OCI-LY3 (cell line): ENCODE data around the gene ASTL.

ENCODE experiments used
- H2AFZ ChIP-seq: fragments of 200-600, 300-600 bp; shearing (Covaris generic); 2 replicates; pipeline ENCODE4 v1.6.0; 2014; ENCODE audit warnings: antibody characterized with exemption, low read depth, low read length
- H3K27ac ChIP-seq: fragments of 200-600, 300-600 bp; sonication (generic); 2 replicates; pipeline ENCODE4 v1.5.1; 2014; ENCODE audit warnings: mild to moderate bottlenecking, low read length, moderate library complexity, mixed read lengths
- H3K27me3 ChIP-seq: fragments of 200-600, 300-600 bp; sonication (generic); 2 replicates; pipeline ENCODE4 v1.6.1; 2014; ENCODE audit warnings: low read depth, low read length, mixed read lengths
- H3K36me3 ChIP-seq: fragments of 200-600, 300-600 bp; sonication (generic); replicated peaks from 2 replicates; pipeline ENCODE3; 2014; ENCODE audit warnings: low read depth, low read length, mixed read lengths
- H3K4me1 ChIP-seq: fragments of 300-600, 200-600 bp; sonication (generic); 2 replicates; pipeline ENCODE4 v1.6.1; 2014; ENCODE audit warnings: low read length, mixed read lengths
- H3K4me2 ChIP-seq: fragments of 200-600, 300-600 bp; sonication (generic); 2 replicates; pipeline ENCODE4 v1.6.1; 2014; ENCODE audit warnings: low read length, mixed read lengths
- H3K4me3 ChIP-seq: fragments of 300-600, 200-600 bp; sonication (generic); 2 replicates; pipeline ENCODE4 v1.5.1; 2014; ENCODE audit warnings: antibody characterized with exemption, mild to moderate bottlenecking, low read length, moderate library complexity
- H3K79me2 ChIP-seq: fragments of 300-600, 200-600 bp; shearing (Covaris generic); 2 replicates; pipeline ENCODE4 v1.6.1; 2014; ENCODE audit warnings: mild to moderate bottlenecking, low read length, mixed read lengths
- H3K9ac ChIP-seq: fragments of 300-600, 200-600 bp; shearing (Covaris generic); 2 replicates; pipeline ENCODE4 v1.6.0; 2014; ENCODE audit warnings: mild to moderate bottlenecking, low read length, moderate library complexity
- H3K9me3 ChIP-seq: fragments of 200-600, 300-600 bp; shearing (Covaris generic); 2 replicates; pipeline ENCODE4 v1.6.1; 2014; ENCODE audit warnings: low read length, mixed read lengths; ENCODE audit not compliant: insufficient read depth
- H4K20me1 ChIP-seq: fragments of 200-600, 300-600 bp; sonication (generic); 2 replicates; pipeline ENCODE4 v1.6.1; 2016; ENCODE audit warnings: low read length, mixed read lengths; ENCODE audit not compliant: insufficient read depth
- CTCF ChIP-seq: fragments of 200-600, 300-600 bp; sonication (generic); IDR thresholded peaks from 2 replicates; pipeline ENCODE4 v1.5.1; 2014; ENCODE audit warnings: antibody characterized with exemption, low read length, low read depth
- EZH2phosphoT487 ChIP-seq: fragments of 200-600 bp; shearing (Covaris generic); IDR thresholded peaks from 2 replicates; pipeline ENCODE4 v1.6.1; 2018; ENCODE audit warnings: antibody characterized with exemption, mixed run types, low read depth

ASTL gene

DNA sequence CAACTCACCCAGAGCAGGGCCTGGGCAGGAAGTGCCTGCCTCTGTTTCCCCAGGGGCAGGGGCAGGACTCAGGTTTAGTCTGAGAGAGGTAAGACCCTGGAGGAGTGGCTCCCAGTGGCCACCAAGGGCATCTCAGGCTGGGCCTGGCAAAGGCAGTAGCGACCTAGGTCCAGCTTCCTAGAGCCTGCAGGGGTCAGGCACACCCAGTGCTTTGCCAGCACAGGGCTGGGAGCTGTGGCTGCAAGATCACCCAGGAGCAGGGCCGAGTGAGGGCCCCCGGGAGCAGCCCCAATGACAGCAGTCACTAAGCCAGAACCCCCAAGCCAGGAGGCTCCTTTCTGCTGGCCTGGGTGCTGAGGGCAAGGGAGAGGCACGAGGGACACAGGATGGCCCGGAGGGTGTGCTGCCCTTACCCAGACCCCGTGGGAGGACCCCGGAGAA lies 15.7 kb upstream of the ASTL start:
- no peaks in the 10 kb centered on the region for H3K36me3 ChIP-seq

GRCh38 chr2:96153291-96153713 lies 15.0 kb upstream of the ASTL start:
- no peaks in the 10 kb centered on the region for H3K36me3 ChIP-seq
- H4K20me1 ChIP-seq, result no peaks in the 10 kb centered on the region
- TF ChIP-seq EZH2phosphoT487 (no peak), CTCF (no peak)
- no peaks in the 10 kb centered on the region for H3K79me2 ChIP-seq
- no peak overlapping the region for H3K4me3 ChIP-seq
- no peak overlapping the region for H3K9ac ChIP-seq
- no peaks in the 10 kb centered on the region for H3K27me3 ChIP-seq
- H3K27ac ChIP-seq, result no peak overlapping the region
- no peaks in the 10 kb centered on the region for H3K9me3 ChIP-seq
- H3K4me1 ChIP-seq, result peaks cover 42% of the 10 kb centered on the region
- no peak overlapping the region for H3K4me2 ChIP-seq
- H2AFZ ChIP-seq, result no peak overlapping the region

More for the DNA sequence above, 15.7 kb upstream of the ASTL start:
- no peak overlapping the region for H3K27ac ChIP-seq
- H3K9me3 ChIP-seq, result no peaks in the 10 kb centered on the region
- no peaks in the 10 kb centered on the region for H3K79me2 ChIP-seq
- H3K4me1 ChIP-seq, result peaks cover 41% of the 10 kb centered on the region
- no peak overlapping the region for H3K9ac ChIP-seq
- TF ChIP-seq EZH2phosphoT487, result no peak
- no peak for TF ChIP-seq CTCF
- no peaks in the 10 kb centered on the region for H3K27me3 ChIP-seq
- H4K20me1 ChIP-seq, result no peaks in the 10 kb centered on the region
- no peak overlapping the region for H2AFZ ChIP-seq
- H3K4me2 ChIP-seq, result no peak overlapping the region
- no peak overlapping the region for H3K4me3 ChIP-seq

DNA sequence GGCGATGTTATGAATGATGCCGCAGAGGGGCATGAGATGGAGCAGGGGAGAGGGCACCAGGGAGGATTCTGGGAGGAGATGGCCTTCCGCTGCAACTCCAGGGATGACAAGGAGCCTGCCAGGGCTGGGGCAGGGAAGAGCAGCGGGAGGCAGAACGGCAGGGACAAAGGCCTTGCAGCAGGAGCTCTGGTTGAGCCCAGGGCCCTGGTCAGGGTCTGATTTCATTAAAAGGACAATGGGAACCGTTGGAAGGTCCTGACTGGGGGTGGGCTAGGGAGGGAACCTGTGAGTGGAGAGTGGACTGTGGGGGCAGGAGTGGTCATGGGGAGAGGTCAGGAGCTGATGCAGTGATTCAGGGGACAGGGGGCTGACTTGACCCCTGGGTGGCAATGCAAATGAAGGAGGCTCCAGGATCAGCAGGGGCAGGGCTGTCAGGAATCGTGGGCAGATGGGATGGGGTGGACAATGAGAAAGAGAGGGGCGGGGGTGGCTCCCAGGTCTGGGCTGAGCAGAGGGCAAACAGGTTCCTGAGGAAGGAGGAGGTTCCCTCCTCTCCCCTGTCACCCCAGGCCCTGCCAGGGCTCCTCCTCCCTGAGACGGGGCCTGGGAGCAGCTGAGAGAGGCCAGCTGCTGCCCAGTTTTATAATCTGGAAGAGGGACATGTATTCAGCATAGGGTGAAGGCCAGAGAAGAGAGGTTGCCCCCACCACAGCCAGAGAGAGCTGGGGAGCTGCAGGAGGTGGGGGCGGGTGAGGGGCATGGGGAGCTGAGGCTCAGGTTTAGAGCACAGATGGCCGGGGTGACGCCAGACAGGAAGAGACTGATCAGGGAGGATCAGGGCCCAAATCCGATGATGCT lies 14.2 kb upstream of the ASTL start:
- H3K36me3 ChIP-seq, result no peaks in the 10 kb centered on the region
- H2AFZ ChIP-seq, result no peak overlapping the region
- H3K4me3 ChIP-seq, result no peak overlapping the region
- no peak overlapping the region for H3K4me2 ChIP-seq
- no peak overlapping the region for H3K27ac ChIP-seq
- H3K9ac ChIP-seq, result no peak overlapping the region
- H3K27me3 ChIP-seq, result no peaks in the 10 kb centered on the region
- no peaks in the 10 kb centered on the region for H3K9me3 ChIP-seq
- TF ChIP-seq EZH2phosphoT487 (no peak), CTCF (no peak)
- H3K4me1 ChIP-seq, result peaks cover 42% of the 10 kb centered on the region
- no peaks in the 10 kb centered on the region for H3K79me2 ChIP-seq
- H4K20me1 ChIP-seq, result no peaks in the 10 kb centered on the region

DNA sequence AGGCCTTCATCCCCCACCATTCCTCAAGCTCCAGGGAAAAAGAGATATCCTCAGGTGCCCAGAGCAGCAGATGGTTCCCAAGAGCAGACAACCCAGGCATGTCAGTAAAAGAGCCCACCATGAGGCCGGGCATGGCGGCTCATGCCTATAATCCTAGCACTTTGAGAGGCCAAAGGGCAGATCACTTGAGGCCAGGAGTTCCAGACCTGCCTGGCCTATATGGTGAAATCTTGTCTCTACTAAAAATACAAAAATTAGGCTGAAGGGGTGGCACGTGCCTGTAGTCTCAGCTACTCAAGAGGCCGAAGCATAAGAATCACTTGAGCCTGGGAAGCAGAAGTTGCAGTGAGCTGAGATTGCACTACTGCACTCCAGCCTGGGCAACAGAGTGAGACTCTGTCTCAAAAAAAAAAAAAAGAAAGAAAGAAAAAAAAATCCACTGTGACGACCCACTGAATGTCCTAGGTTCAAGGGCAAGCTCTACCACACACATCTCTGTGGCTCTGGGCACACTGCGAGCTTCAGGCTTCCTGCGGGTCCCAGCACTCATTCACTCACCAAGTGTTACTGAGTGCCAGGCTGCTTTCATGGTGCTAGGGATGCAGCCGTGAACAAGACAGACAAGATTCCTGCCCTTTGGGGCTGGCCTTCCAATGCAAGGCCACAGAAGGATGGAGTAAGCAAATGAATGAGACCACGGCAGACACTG lies 13.4 kb upstream of the ASTL start:
- no peaks in the 10 kb centered on the region for H3K9me3 ChIP-seq
- no peaks in the 10 kb centered on the region for H3K27me3 ChIP-seq
- H3K4me3 ChIP-seq, result no peak overlapping the region
- no peak overlapping the region for H3K9ac ChIP-seq
- no peak overlapping the region for H3K27ac ChIP-seq
- TF ChIP-seq CTCF (no peak), EZH2phosphoT487 (no peak)
- no peaks in the 10 kb centered on the region for H3K36me3 ChIP-seq
- H2AFZ ChIP-seq, result no peak overlapping the region
- peaks cover 42% of the 10 kb centered on the region for H3K4me1 ChIP-seq
- H3K79me2 ChIP-seq, result peaks cover 4% of the 10 kb centered on the region; the same call in 1 of the 2 replicates
- H3K4me2 ChIP-seq, result no peak overlapping the region
- H4K20me1 ChIP-seq, result no peaks in the 10 kb centered on the region
